Body of pancreas (tissue), 4 donors: ENCODE data around the gene IFT80.

Source experiments
- POLR2A ChIP-seq, 3 donors: fragments of 450-650 bp; IDR thresholded peaks; one replicate each; pipeline ENCODE4 v1.6.1; 2016; ENCODE audit warnings: antibody characterized with exemption in 3 of 3, mild to moderate bottlenecking in 2 of 3
- TF ChIP-seq, protein P1 (sequence below), 7 experiments: fragments of 450-650 bp in 4 of 7; fragments of 200-600 bp in 3 of 7; sonication (generic) in 3 of 7; IDR thresholded peaks; one replicate each; pipeline ENCODE4 v1.5.1; 2016 to 2019; ENCODE audit warnings: antibody characterized with exemption in 7 of 7

GRCh38 chr3:160398820-160399124 lies 253 bp downstream of the IFT80 start:
- TF ChIP-seq, protein P1, sequence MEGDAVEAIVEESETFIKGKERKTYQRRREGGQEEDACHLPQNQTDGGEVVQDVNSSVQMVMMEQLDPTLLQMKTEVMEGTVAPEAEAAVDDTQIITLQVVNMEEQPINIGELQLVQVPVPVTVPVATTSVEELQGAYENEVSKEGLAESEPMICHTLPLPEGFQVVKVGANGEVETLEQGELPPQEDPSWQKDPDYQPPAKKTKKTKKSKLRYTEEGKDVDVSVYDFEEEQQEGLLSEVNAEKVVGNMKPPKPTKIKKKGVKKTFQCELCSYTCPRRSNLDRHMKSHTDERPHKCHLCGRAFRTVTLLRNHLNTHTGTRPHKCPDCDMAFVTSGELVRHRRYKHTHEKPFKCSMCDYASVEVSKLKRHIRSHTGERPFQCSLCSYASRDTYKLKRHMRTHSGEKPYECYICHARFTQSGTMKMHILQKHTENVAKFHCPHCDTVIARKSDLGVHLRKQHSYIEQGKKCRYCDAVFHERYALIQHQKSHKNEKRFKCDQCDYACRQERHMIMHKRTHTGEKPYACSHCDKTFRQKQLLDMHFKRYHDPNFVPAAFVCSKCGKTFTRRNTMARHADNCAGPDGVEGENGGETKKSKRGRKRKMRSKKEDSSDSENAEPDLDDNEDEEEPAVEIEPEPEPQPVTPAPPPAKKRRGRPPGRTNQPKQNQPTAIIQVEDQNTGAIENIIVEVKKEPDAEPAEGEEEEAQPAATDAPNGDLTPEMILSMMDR (IDR thresholded peaks at IDR 0.05): no peak
- no peak for TF ChIP-seq POLR2A (IDR thresholded peaks at IDR 0.05)
